ENCODE measurements around the gene CBLN3. TPM values are rescaled to one million over a fixed set of nuclear protein-coding genes. Genes with fewer than 3 reads are reported as not detected.

CBLN3 gene
- total and polyA plus RNA-seq, 9 of the 15 experiments (the other 6 are each of a cell fraction or from before 2014, with no cell fraction given): 0.05 to 0.59 (median 0.26) TPM; not detected in 1

- FAIRE-seq (no peak), DNase-seq (ENCODE audit: extremely low read depth in 1 of 4, low spot score in 3 of 4) (no peak), ATAC-seq (no peak)
- Histone ChIP-seq H3K36me3 (ENCODE audit: control insufficient read depth, insufficient read depth, low read length) (no peaks in the 10 kb centered on the region), H3K9ac (ENCODE audit: insufficient read depth in 1 of 2, low read depth in 2 of 2, low read length in 2 of 2) (no peak overlapping the region), H3K9me3 (replicated peaks; ENCODE audit: control insufficient read depth, insufficient read depth, low read depth, low read length) (no peaks in the 10 kb centered on the region), H4K20me1 (replicated peaks; ENCODE audit: control insufficient read depth, insufficient read depth, low read length) (no peaks in the 10 kb centered on the region), H3K79me2 (ENCODE audit: control insufficient read depth, insufficient read depth, low read length) (no peaks in the 10 kb centered on the region), H3K4me2 (ENCODE audit: insufficient read depth, low read length) (no peak overlapping the region), H3K4me1 (replicated peaks in 1 of 2; ENCODE audit: control insufficient read depth in 2 of 2, insufficient read depth in 2 of 2, low read length in 2 of 2) (peaks cover 0 to 12% of the 10 kb centered on the region in 2 experiments; a peak in 3 of 5 replicates), H3K27me3 (ENCODE audit: control insufficient read depth in 2 of 2, insufficient read depth in 2 of 2, low read length in 2 of 2) (peaks cover 0 to 8% of the 10 kb centered on the region in 2 experiments; a peak in 1 of 5 replicates), H3K9me1 (ENCODE audit: control insufficient read depth, insufficient read depth, low read length) (no peaks in the 10 kb centered on the region), H3K27ac (ENCODE audit: extremely low read depth, low read depth, low read length) (no peak overlapping the region), H2AFZ (ENCODE audit: low read depth, low read length) (no peak overlapping the region), H3K4me3 (no peak overlapping the region)
- no TSS peak for BruUV-seq (replicated peaks)
- WGBS (ENCODE audit: insufficient coverage, low coverage, missing lambda C conversion rate): 12% methylated on average over 8 of the region's 10 CpGs
- TF ChIP-seq XRCC5 (IDR thresholded peaks at IDR 0.05; ENCODE audit: low read depth, low read length) (no peak), ZKSCAN1 (IDR thresholded peaks at IDR 0.05; ENCODE audit: low read depth, low read length) (no peak), BRD9 (IDR thresholded peaks at IDR 0.05; ENCODE audit: low read depth, partially characterized antibody) (no peak), POLR2AphosphoS5 (IDR thresholded peaks at IDR 0.05; ENCODE audit: control insufficient read depth, insufficient read depth, low read depth, low read length) (no peak), SMAD4 (CRISPR knock-in tag; conservative IDR thresholded peaks at IDR 0.05) (no peak), MAFG (tag; conservative IDR thresholded peaks at IDR 0.05) (no peak), ELF1 (tag; IDR thresholded peaks at IDR 0.05) (no peak), RAD51 (IDR thresholded peaks at IDR 0.05; ENCODE audit: borderline replicate concordance, low read depth) (no peak), NFE2 (IDR thresholded peaks at IDR 0.05; ENCODE audit: low read depth) (no peak), HOXB6 (CRISPR knock-in tag; IDR thresholded peaks at IDR 0.05; ENCODE audit: borderline replicate concordance) (no peak), U2AF1 (optimal IDR thresholded peaks at IDR 0.05; ENCODE audit: low read depth, low read length) (no peak)
- POLR2A ChIA-PET: interaction anchor here (0.6 to 2.3 kb wide), 4 partner anchors 15 to 28 kb away, joined by 3 to 11 read pairs (median 4); partner anchors contain the start of gene KHNYN
- in situ Hi-C loops (cut with MboI): no loop called here
- CTCF ChIA-PET (ENCODE audit: low intra/inter-chr PET ratio): no interaction called here
- intact Hi-C loops (cut with micrococcal nuclease): no loop called here
Observed at GRCh38 chr14:24409956-24410355, 19.5 kb downstream of the CBLN3 start.
